SHP77 (cell line): ENCODE results near the gene RSRP1.
"Not testable (repeated sequence)": the region's sequence is repeated elsewhere in the genome, so short reads cannot be mapped to it uniquely, and the experiment has no call there.

Experiments
- DNase-seq, 2 experiments: peaks; one replicate each; lab custom pipeline; 2025; lab: John Stamatoyannopoulos, UW

The RSRP1 gene

GRCh38 chr1:25247024-25247828 is at the start of gene RSRP1:
Gene RSRP1 (minus strand): TSS chr1:25247454. CDS start chr1:25246963, 491 bp downstream.
- DNase-seq, result peak; percentile 98 to 99

GRCh38 chr1:25296501-25296900 is 49.2 kb upstream of the RSRP1 start:
- not testable (repeated sequence) for DNase-seq

- DNase-seq, result not testable (repeated sequence)
These were observed 47.9 kb upstream of the RSRP1 start for GRCh38 chr1:25294889-25295826.

GRCh38 chr1:25293426-25293825 is 46.2 kb upstream of the RSRP1 start:
- not testable (repeated sequence) for DNase-seq

GRCh38 chr1:25290043-25290442 is 42.8 kb upstream of the RSRP1 start:
- not testable (repeated sequence) for DNase-seq

- not testable (repeated sequence) for DNase-seq
These were observed 41.4 kb upstream of the RSRP1 start for GRCh38 chr1:25288573-25289101.

- DNase-seq, result not testable (repeated sequence)
These were observed 39.9 kb upstream of the RSRP1 start for GRCh38 chr1:25287164-25287563.

GRCh38 chr1:25285862-25286261 is 38.6 kb upstream of the RSRP1 start:
- DNase-seq, result not testable (repeated sequence)

GRCh38 chr1:25279693-25280111 is 32.4 kb upstream of the RSRP1 start:
- DNase-seq, result not testable (repeated sequence)

GRCh38 chr1:25278790-25279189 is 31.5 kb upstream of the RSRP1 start:
- not testable (repeated sequence) for DNase-seq

- not testable (repeated sequence) for DNase-seq
These were observed 31.1 kb upstream of the RSRP1 start for GRCh38 chr1:25278358-25278757.

- not testable (repeated sequence) for DNase-seq
These were observed 30.0 kb upstream of the RSRP1 start for GRCh38 chr1:25277295-25277694.

- DNase-seq, result not testable (repeated sequence)
These were observed 28.4 kb upstream of the RSRP1 start for GRCh38 chr1:25275648-25276047.

GRCh38 chr1:25272238-25272637 is 25.0 kb upstream of the RSRP1 start, which contains the start of gene RHD:
Gene RHD (plus strand): TSS chr1:25272509. CDS start chr1:25272548, 39 bp downstream.
- not testable (repeated sequence) for DNase-seq

- not testable (repeated sequence) for DNase-seq
These were observed 21.0 kb upstream of the RSRP1 start for GRCh38 chr1:25268143-25268760.

- DNase-seq, result peak; percentile 23 to 38
These were observed 20.3 kb upstream of the RSRP1 start for GRCh38 chr1:25267288-25268142.

GRCh38 chr1:25266554-25267287 is 19.5 kb upstream of the RSRP1 start:
- not testable (repeated sequence) for DNase-seq

GRCh38 chr1:25260336-25260735 is 13.1 kb upstream of the RSRP1 start:
- not testable (repeated sequence) for DNase-seq

- not testable (repeated sequence) for DNase-seq
These were observed 12.6 kb upstream of the RSRP1 start for GRCh38 chr1:25259813-25260212.

- no peak for DNase-seq
These were observed 9.9 kb upstream of the RSRP1 start for GRCh38 chr1:25257196-25257595.
